H1 (cell line): ENCODE results near the gene PBOV1. TPM values are rescaled to one million over a fixed set of nuclear protein-coding genes. Genes with fewer than 3 reads are reported as not detected.

ENCODE experiments used
- CTCF ChIA-PET: fragments of 300-600 bp; sonication (Branson Sonifier 250); formaldehyde crosslinking; loops from one replicate; lab custom pipeline; 2021; ENCODE audit not compliant: partially characterized antibody; lab: Charles Lee
- POLR2A ChIA-PET: fragments of 300-600 bp; sonication (Branson Sonifier 250); formaldehyde crosslinking; loops from one replicate; lab custom pipeline; 2021; ENCODE audit warnings: inconsistent platforms; ENCODE audit not compliant: partially characterized antibody; lab: Charles Lee
- DNase-seq, 2 experiments: peaks; one replicate each; pipeline versions ENCODE4 v3.0.0 to v3.0.0-alpha.2; 2010 to 2022; ENCODE audit warnings: low spot score in 2 of 2, low read depth in 1 of 2, mixed read lengths in 1 of 2
- FAIRE-seq: peaks from 2 replicates; lab custom pipeline; 2011; peaks lifted over from hg19 to GRCh38; lab: Jason Lieb, UNC
- H2AFZ ChIP-seq: 2 replicates; pipeline ENCODE4 v1.8.1; 2012; ENCODE audit warnings: low read length, inconsistent platforms
- H2AK5ac ChIP-seq: 2 replicates; pipeline ENCODE4 v1.6.1; 2013; ENCODE audit warnings: low read depth, low read length
- H2BK120ac ChIP-seq: replicated peaks from 2 replicates; pipeline ENCODE3; 2013; ENCODE audit warnings: low read depth, low read length, inconsistent platforms
- H2BK12ac ChIP-seq: 2 replicates; pipeline ENCODE4 v1.6.1; 2013; ENCODE audit warnings: low read depth, low read length
- H2BK15ac ChIP-seq: 2 replicates; pipeline ENCODE4 v1.6.1; 2013; ENCODE audit warnings: low read length
- H2BK20ac ChIP-seq: 2 replicates; pipeline ENCODE4 v1.6.1; 2013; ENCODE audit warnings: low read length
- H2BK5ac ChIP-seq: 2 replicates; pipeline ENCODE4 v1.6.1; 2013; ENCODE audit warnings: low read depth, low read length
- H3K14ac ChIP-seq: 2 replicates; pipeline ENCODE4 v1.6.1; 2013; ENCODE audit warnings: inconsistent platforms; ENCODE audit not compliant: insufficient read length
- H3K18ac ChIP-seq: 2 replicates; pipeline ENCODE4 v1.6.1; 2013; ENCODE audit warnings: low read length; ENCODE audit errors: extremely low read depth
- H3K23ac ChIP-seq: 2 replicates; pipeline ENCODE4 v1.6.1; 2013; ENCODE audit warnings: inconsistent platforms; ENCODE audit not compliant: insufficient read length
- H3K23me2 ChIP-seq: 2 replicates; pipeline ENCODE4 v1.6.1; 2013; ENCODE audit warnings: low read depth, low read length
- H3K27ac ChIP-seq: 2 replicates; pipeline ENCODE4 v1.6.1; 2011; ENCODE audit warnings: low read depth, low read length, inconsistent platforms
- H3K27me3 ChIP-seq, 4 experiments: replicated peaks in 1 of 4; 1 replicate in 1 of 4; 2 replicates in 3 of 4; pipeline versions ENCODE4 v1.6.1 to v1.8.1; 2011 to 2013; ENCODE audit warnings: low read length in 3 of 4, mild to moderate bottlenecking in 3 of 4, inconsistent platforms in 2 of 4, mixed read lengths in 2 of 4, moderate library complexity in 1 of 4; ENCODE audit not compliant: control insufficient read depth in 3 of 4, insufficient read depth in 3 of 4; ENCODE audit errors: extremely low read depth in 1 of 4
- H3K36me3 ChIP-seq, 4 experiments: 2 replicates each; pipeline versions ENCODE4 v1.6.1 to v1.8.1; 2011 to 2013; ENCODE audit warnings: mild to moderate bottlenecking in 4 of 4, low read length in 3 of 4, moderate library complexity in 2 of 4, control low read depth in 1 of 4, inconsistent platforms in 1 of 4; ENCODE audit not compliant: insufficient read depth in 4 of 4, control insufficient read depth in 2 of 4
- H3K4ac ChIP-seq: replicated peaks from 2 replicates; pipeline ENCODE3; 2013; ENCODE audit warnings: low read length, low read depth, mixed read lengths, inconsistent platforms; ENCODE audit not compliant: insufficient read length
- H3K4me1 ChIP-seq, 4 experiments: replicated peaks in 1 of 4; 1 replicate in 1 of 4; 2 replicates in 3 of 4; pipeline versions ENCODE4 v1.6.1 to v1.8.1; 2011 to 2013; ENCODE audit warnings: low read length in 3 of 4, inconsistent platforms in 2 of 4, mixed read lengths in 1 of 4; ENCODE audit not compliant: insufficient read depth in 4 of 4, control insufficient read depth in 3 of 4
- H3K4me2 ChIP-seq, 2 experiments: 2 replicates each; pipeline versions ENCODE4 v1.6.1 to v1.8.1; 2011 to 2013; ENCODE audit warnings: low read depth in 2 of 2, low read length in 2 of 2, control low read depth in 1 of 2, inconsistent platforms in 1 of 2, mild to moderate bottlenecking in 1 of 2; ENCODE audit not compliant: insufficient read depth in 1 of 2
- H3K4me3 ChIP-seq, 4 experiments: fragments of 200-600, 300-600 bp in 1 of 4; sonication (generic), shearing (Covaris generic), sonication (Bioruptor Twin) in 1 of 4; 2 replicates each; pipeline versions ENCODE4 v1.5.1 to v1.8.1; 2011 to 2016; ENCODE audit warnings: low read length in 4 of 4, low read depth in 3 of 4, control low read depth in 2 of 4, inconsistent platforms in 2 of 4, mild to moderate bottlenecking in 2 of 4, mixed read lengths in 1 of 4, moderate library complexity in 1 of 4; ENCODE audit not compliant: insufficient read depth in 2 of 4; ENCODE audit errors: extremely low read depth in 1 of 4
- H3K56ac ChIP-seq: replicated peaks from 2 replicates; pipeline ENCODE3; 2013; ENCODE audit warnings: low read depth, mild to moderate bottlenecking, mixed read lengths, low read length, inconsistent platforms; ENCODE audit not compliant: insufficient read length
- H3K79me1 ChIP-seq: 2 replicates; pipeline ENCODE4 v1.6.1; 2013; ENCODE audit warnings: low read depth, low read length, control low read depth
- H3K79me2 ChIP-seq, 2 experiments: 2 replicates each; pipeline versions ENCODE4 v1.6.1 to v1.8.1; 2012 to 2013; ENCODE audit warnings: low read length in 2 of 2, mild to moderate bottlenecking in 2 of 2, inconsistent platforms in 1 of 2; ENCODE audit not compliant: insufficient read depth in 2 of 2, control insufficient read depth in 1 of 2
- H3K9ac ChIP-seq, 4 experiments: replicated peaks in 1 of 4; 1 replicate in 1 of 4; 2 replicates in 3 of 4; pipeline versions ENCODE4 v1.6.1 to v1.8.1; 2011 to 2013; ENCODE audit warnings: low read depth in 3 of 4, low read length in 3 of 4, control low read depth in 2 of 4, mild to moderate bottlenecking in 2 of 4, moderate library complexity in 2 of 4, inconsistent platforms in 1 of 4; ENCODE audit errors: extremely low read depth in 1 of 4
- H3K9me3 ChIP-seq, 2 experiments: 2 replicates each; pipeline versions ENCODE4 v1.6.1 to v1.8.1; 2012 to 2013; ENCODE audit warnings: mild to moderate bottlenecking in 2 of 2, moderate library complexity in 2 of 2, control low read depth in 1 of 2, inconsistent platforms in 1 of 2, low read depth in 1 of 2, low read length in 1 of 2, mixed read lengths in 1 of 2; ENCODE audit not compliant: insufficient read depth in 2 of 2
- H4K20me1 ChIP-seq, 2 experiments: replicated peaks in 1 of 2; 2 replicates each; pipeline versions ENCODE3 to v1.8.1; 2011 to 2013; ENCODE audit warnings: inconsistent platforms in 2 of 2, low read length in 2 of 2, mild to moderate bottlenecking in 1 of 2; ENCODE audit not compliant: insufficient read depth in 2 of 2, control insufficient read depth in 1 of 2
- H4K5ac ChIP-seq: 2 replicates; pipeline ENCODE4 v1.6.1; 2013; ENCODE audit warnings: low read length, low read depth, mixed read lengths, inconsistent platforms; ENCODE audit not compliant: insufficient read length
- H4K8ac ChIP-seq: 2 replicates; pipeline ENCODE4 v1.8.0; 2013; ENCODE audit warnings: mild to moderate bottlenecking, moderate library complexity, low read length, inconsistent platforms; ENCODE audit not compliant: insufficient read depth; ENCODE audit errors: extremely low read depth
- H4K91ac ChIP-seq: replicated peaks from 2 replicates; pipeline ENCODE3; 2013; ENCODE audit warnings: low read length, mixed read lengths, inconsistent platforms; ENCODE audit not compliant: insufficient read length
- E2F6 ChIP-seq: IDR thresholded peaks from 2 replicates; pipeline ENCODE4 v1.6.1; 2012; ENCODE audit warnings: inconsistent platforms
- POLR2AphosphoS5 ChIP-seq: IDR thresholded peaks from 2 replicates; pipeline ENCODE4 v1.6.1; 2011; ENCODE audit warnings: low read depth, low read length
- SIRT6 ChIP-seq: IDR thresholded peaks from one replicate; pipeline ENCODE4 v1.7.1; 2012; ENCODE audit warnings: low read length, inconsistent platforms
- SIX5 ChIP-seq: IDR thresholded peaks from 2 replicates; pipeline ENCODE4 v1.6.1; 2011; ENCODE audit warnings: mild to moderate bottlenecking, low read depth, low read length
- SP2 ChIP-seq: IDR thresholded peaks from 2 replicates; pipeline ENCODE4 v1.6.1; 2012; ENCODE audit warnings: mild to moderate bottlenecking, low read length, inconsistent platforms
- TEAD4 ChIP-seq: IDR thresholded peaks from 2 replicates; pipeline ENCODE4 v1.6.1; 2012; ENCODE audit warnings: low read depth, low read length, inconsistent platforms, mixed read lengths
- WGBS, 2 experiments: shearing (Covaris generic) in 1 of 2; methylation state at CpG; one replicate each; pipeline versions ENCODE4 v1.1.6 to v1.1.7; 2013 to 2015; ENCODE audit warnings: low lambda C conversion rate in 2 of 2, mixed read lengths in 2 of 2, inconsistent platforms in 1 of 2, low coverage in 1 of 2, missing lambda C conversion rate in 1 of 2; ENCODE audit not compliant: insufficient replicate concordance in 2 of 2, insufficient coverage in 1 of 2, insufficient read length in 1 of 2; ENCODE audit errors: extremely low coverage in 1 of 2, missing lambda C conversion rate in 1 of 2; 5-methylcytosine and 5-hydroxymethylcytosine counted together
- polyA plus RNA-seq, 7 experiments: library from polyadenylated mRNA; depleted of rRNA in 3 of 7; stranded (reverse) in 5 of 7; unstranded in 2 of 7; fragments of >200 nt in 5 of 7; fragments of 200-250 nt in 2 of 7; gene quantifications; 1 replicate in 5 of 7; 2 replicates in 1 of 7; 4 replicates in 1 of 7; pipeline versions ENCODE4 v1.2.1 to v1.2.3, GENCODE V29; 2011 to 2013; ENCODE audit warnings: missing spikeins in 2 of 7, mixed read lengths in 2 of 7
- total RNA-seq: library from RNA; stranded (reverse); fragmentation: NEBNext Ultra II Directional; extraction: Animal tissue kit (Norgen Biotek cat#: 25700); gene quantifications from 2 replicates; pipeline ENCODE4 v1.2.1, GENCODE V29; 2021

PBOV1 gene
- total and polyA plus RNA-seq, 2 of the 8 experiments (the other 6 are each of a cell fraction or from before 2014, with no cell fraction given) = not detected

- H3K79me1 ChIP-seq = no peaks in the 10 kb centered on the region
- H4K91ac ChIP-seq = no peak overlapping the region
- no peak overlapping the region for H3K14ac ChIP-seq
- no peak overlapping the region for H3K27ac ChIP-seq
- H3K4me1 ChIP-seq = no peaks in the 10 kb centered on the region
- no peak overlapping the region for H2BK15ac ChIP-seq
- H3K23ac ChIP-seq = no peak overlapping the region
- FAIRE-seq (no peak), DNase-seq (no peak)
- no peak overlapping the region for H2BK20ac ChIP-seq
- no peak overlapping the region for H3K4me3 ChIP-seq
- no peaks in the 10 kb centered on the region; a peak in 1 of 4 replicates for H3K9me3 ChIP-seq
- no peaks in the 10 kb centered on the region; a peak in 1 of 8 replicates for H3K36me3 ChIP-seq
- CTCF ChIA-PET = interaction anchor here (1.3 to 3.8 kb wide), 5 partner anchors 10 to 221 kb away, joined by 4 to 30 read pairs (median 5); no protein-coding TSS in a partner anchor
- H3K18ac ChIP-seq = no peak overlapping the region
- no peaks in the 10 kb centered on the region for H3K23me2 ChIP-seq
- no peak overlapping the region for H3K9ac ChIP-seq
- H3K79me2 ChIP-seq = no peaks in the 10 kb centered on the region
- TF ChIP-seq SIRT6 (no peak), SIX5 (no peak), SP2 (no peak), E2F6 (no peak), TEAD4 (no peak), POLR2AphosphoS5 (no peak)
- no peak overlapping the region for H2BK120ac ChIP-seq
- POLR2A ChIA-PET = interaction anchor here (2.8 kb wide), 1 partner anchor 12 kb away, joined by 9 read pairs; no protein-coding TSS in a partner anchor
- H3K27me3 ChIP-seq = no peaks in the 10 kb centered on the region
- H2AK5ac ChIP-seq = no peak overlapping the region
- no peak overlapping the region for H3K4me2 ChIP-seq
- H4K8ac ChIP-seq = no peak overlapping the region
- no peaks in the 10 kb centered on the region for H4K20me1 ChIP-seq
- H3K56ac ChIP-seq = no peak overlapping the region
- 91% methylated on average over 4 of the region's 4 CpGs; no CpG with 5 or more reads in 1 of the 2 experiments for WGBS, 2 experiments
- no peak overlapping the region for H2AFZ ChIP-seq
- no peak overlapping the region for H3K4ac ChIP-seq
- H4K5ac ChIP-seq = peak overlapping the region; percentile 32
- no peak overlapping the region for H2BK5ac ChIP-seq
- no peak overlapping the region for H2BK12ac ChIP-seq
Measured at GRCh38 chr6:138222901-138223546, 4.7 kb upstream of the PBOV1 start.
